ENCODE results near the gene PRDM11.

The PRDM11 gene

DNA sequence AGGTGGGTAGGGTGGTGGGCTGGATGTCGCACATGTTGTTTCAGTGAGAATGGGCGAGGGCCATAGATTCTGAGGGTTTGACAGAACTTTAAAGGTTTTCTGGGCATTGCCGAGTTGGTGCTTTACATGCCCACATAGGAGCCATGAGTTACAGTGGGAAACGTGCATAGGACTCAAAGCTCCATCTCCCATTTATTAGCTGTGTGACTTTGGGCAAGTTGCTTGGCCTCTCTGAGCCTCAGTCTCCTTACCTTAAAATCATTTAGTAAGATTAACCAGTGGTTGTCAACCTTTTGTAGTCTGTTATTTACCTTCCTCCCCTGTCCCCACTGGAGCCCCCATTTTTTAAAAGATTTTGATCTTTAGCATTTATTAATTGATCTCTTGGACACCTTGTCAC lies 72.3 kb downstream of the PRDM11 start:
- Mint-ChIP-seq H3K27me3 (ENCODE audit: low read depth) (no peaks in the 10 kb centered on the region), H3K9me3 (no peaks in the 10 kb centered on the region), H3K36me3 (ENCODE audit: low read depth) (peaks cover 41% of the 10 kb centered on the region), H3K27ac (no peak overlapping the region), H3K4me1 (no peaks in the 10 kb centered on the region), H3K4me3 (no peak overlapping the region)
- TF ChIP-seq, protein P1, sequence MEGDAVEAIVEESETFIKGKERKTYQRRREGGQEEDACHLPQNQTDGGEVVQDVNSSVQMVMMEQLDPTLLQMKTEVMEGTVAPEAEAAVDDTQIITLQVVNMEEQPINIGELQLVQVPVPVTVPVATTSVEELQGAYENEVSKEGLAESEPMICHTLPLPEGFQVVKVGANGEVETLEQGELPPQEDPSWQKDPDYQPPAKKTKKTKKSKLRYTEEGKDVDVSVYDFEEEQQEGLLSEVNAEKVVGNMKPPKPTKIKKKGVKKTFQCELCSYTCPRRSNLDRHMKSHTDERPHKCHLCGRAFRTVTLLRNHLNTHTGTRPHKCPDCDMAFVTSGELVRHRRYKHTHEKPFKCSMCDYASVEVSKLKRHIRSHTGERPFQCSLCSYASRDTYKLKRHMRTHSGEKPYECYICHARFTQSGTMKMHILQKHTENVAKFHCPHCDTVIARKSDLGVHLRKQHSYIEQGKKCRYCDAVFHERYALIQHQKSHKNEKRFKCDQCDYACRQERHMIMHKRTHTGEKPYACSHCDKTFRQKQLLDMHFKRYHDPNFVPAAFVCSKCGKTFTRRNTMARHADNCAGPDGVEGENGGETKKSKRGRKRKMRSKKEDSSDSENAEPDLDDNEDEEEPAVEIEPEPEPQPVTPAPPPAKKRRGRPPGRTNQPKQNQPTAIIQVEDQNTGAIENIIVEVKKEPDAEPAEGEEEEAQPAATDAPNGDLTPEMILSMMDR (IDR thresholded peaks at IDR 0.05; ENCODE audit: unreplicated experiment in 3 of 3): no peak

DNA sequence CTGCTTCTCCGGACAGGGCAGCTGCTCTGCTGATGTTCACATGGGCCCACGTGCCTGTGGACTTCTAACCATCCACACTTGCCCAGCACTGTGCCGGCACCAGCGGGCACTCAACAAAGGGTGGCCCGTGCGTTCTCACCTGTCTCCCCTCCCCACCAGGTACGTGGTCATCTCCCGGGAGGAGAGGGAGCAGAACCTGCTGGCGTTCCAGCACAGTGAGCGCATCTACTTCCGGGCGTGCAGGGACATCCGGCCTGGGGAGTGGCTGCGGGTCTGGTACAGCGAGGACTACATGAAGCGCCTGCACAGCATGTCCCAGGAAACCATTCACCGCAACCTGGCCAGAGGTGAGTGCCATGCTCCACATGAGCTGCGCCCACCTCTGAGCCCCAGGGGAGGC lies 73.0 kb downstream of the PRDM11 start:
- Mint-ChIP-seq H3K9me3 (no peaks in the 10 kb centered on the region), H3K27me3 (ENCODE audit: low read depth) (no peaks in the 10 kb centered on the region), H3K4me3 (no peak overlapping the region), H3K27ac (no peak overlapping the region), H3K36me3 (ENCODE audit: low read depth) (peaks cover 47% of the 10 kb centered on the region), H3K4me1 (no peaks in the 10 kb centered on the region)
- TF ChIP-seq, protein P1 (IDR thresholded peaks at IDR 0.05; ENCODE audit: unreplicated experiment in 3 of 3): no peak

DNA sequence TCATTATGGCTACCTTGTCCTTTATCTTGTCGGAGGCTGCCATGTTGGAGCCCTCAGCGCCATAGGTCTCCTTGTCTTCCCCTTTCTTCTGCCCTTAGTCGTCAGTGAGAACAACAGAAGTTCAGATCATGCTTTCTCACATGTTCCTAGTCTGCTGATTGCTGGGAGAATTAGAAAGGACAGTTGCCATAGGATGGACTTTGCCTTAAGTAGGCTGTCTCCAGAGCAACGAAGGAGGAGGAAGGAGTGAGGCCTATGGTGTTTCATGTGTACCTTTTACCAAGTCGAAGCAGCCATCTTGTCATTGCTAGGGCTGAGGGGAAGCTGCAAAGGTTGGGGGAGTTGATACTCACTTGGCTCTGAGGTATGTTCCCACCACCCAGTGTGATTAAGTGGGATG lies 77.1 kb downstream of the PRDM11 start:
- Mint-ChIP-seq H3K27ac (no peak overlapping the region), H3K36me3 (ENCODE audit: low read depth) (peaks cover 81% of the 10 kb centered on the region)

DNA sequence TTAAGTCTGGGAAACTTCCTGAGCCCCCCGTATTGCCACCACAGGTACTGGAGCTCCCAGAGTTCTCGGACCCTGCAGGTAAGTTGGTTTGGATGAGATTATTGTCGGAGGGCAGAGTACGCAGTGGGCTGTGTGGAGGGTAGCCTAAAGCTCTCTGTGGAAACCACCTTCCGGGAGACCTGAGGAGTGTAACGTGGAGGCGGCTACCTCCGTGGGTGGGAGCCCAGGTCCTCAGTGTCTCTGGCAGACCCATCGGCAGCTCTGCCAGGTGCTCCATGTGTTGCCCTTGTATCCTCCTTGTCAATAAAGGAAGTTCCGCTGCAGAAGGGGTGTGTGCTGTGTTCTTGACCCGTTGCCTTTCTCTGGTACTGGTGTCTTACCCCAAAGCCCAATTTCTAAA lies 78.3 kb downstream of the PRDM11 start:
- Mint-ChIP-seq H3K4me1 (no peaks in the 10 kb centered on the region), H3K27ac (no peak overlapping the region), H3K36me3 (ENCODE audit: low read depth) (peaks cover 85% of the 10 kb centered on the region), H3K4me3 (no peak overlapping the region), H3K27me3 (ENCODE audit: low read depth) (no peaks in the 10 kb centered on the region), H3K9me3 (no peaks in the 10 kb centered on the region)
- TF ChIP-seq, protein P1 (IDR thresholded peaks at IDR 0.05; ENCODE audit: unreplicated experiment in 3 of 3): no peak

More for the DNA sequence above, 77.1 kb downstream of the PRDM11 start:
- no peaks in the 10 kb centered on the region for H3K9me3 Mint-ChIP-seq
- H3K27me3 Mint-ChIP-seq (ENCODE audit: low read depth): no peaks in the 10 kb centered on the region
- TF ChIP-seq, protein P1 (IDR thresholded peaks at IDR 0.05; ENCODE audit: unreplicated experiment in 3 of 3): no peak
- H3K4me1 Mint-ChIP-seq: no peaks in the 10 kb centered on the region
- no peak overlapping the region for H3K4me3 Mint-ChIP-seq

DNA sequence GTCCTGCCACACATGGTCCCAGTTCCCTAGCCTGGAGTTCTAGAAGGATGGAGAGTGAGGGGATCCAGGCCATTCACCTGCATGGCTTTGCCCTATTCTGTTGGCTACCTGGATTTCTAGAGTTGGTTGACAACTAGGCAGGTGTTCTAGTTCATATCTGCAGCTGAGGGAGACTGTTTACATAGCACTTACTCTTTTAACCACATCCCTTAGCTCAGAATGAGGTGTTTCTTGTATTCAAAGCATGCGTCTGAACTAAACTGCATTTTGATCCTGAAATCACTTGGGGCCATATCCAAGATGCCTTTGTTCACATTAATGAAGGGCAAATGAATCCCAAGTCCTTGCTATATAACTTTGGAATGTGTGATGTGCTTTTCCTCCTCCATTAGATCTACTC lies 78.8 kb downstream of the PRDM11 start:
- no peaks in the 10 kb centered on the region for H3K4me1 Mint-ChIP-seq
- no peak overlapping the region for H3K27ac Mint-ChIP-seq
- TF ChIP-seq, protein P1 (IDR thresholded peaks at IDR 0.05; ENCODE audit: unreplicated experiment in 3 of 3): no peak
- H3K36me3 Mint-ChIP-seq (ENCODE audit: low read depth): peaks cover 80% of the 10 kb centered on the region
- no peak overlapping the region for H3K4me3 Mint-ChIP-seq
- no peaks in the 10 kb centered on the region for H3K9me3 Mint-ChIP-seq
- no peaks in the 10 kb centered on the region for H3K27me3 Mint-ChIP-seq (ENCODE audit: low read depth)

DNA sequence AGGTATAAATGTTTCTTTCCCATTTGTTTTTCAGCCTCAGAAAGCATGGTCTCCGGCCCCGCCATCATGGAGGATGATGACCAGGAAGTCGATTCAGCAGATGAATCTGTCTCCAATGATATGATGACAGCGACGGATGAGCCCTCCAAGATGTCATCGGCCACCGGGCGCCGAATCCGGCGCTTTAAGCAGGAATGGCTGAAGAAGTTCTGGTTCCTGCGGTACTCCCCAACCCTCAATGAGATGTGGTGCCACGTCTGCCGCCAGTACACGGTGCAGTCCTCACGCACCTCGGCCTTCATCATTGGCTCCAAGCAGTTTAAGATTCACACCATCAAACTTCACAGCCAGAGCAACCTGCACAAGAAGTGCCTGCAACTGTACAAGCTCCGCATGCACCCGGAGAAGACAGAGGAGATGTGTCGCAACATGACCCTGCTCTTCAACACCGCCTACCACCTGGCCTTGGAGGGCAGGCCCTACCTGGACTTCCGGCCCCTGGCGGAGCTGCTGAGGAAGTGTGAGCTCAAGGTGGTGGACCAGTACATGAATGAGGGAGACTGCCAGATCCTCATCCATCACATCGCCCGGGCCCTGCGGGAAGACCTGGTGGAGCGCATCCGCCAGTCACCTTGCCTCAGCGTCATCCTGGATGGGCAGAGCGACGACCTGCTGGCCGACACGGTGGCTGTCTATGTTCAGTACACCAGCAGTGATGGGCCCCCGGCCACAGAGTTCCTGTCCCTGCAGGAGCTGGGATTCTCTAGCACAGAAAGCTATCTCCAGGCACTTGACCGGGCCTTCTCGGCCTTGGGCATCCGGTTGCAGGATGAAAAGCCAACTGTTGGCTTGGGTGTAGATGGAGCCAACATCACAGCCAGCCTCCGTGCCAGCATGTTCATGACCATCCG lies 79.8 kb downstream of the PRDM11 start:
- H3K9me3 Mint-ChIP-seq: no peaks in the 10 kb centered on the region
- H3K27ac Mint-ChIP-seq: no peak overlapping the region
- H3K4me1 Mint-ChIP-seq: no peaks in the 10 kb centered on the region
- TF ChIP-seq, protein P1 (IDR thresholded peaks at IDR 0.05; ENCODE audit: unreplicated experiment in 3 of 3): no peak
- H3K27me3 Mint-ChIP-seq (ENCODE audit: low read depth): no peaks in the 10 kb centered on the region
- H3K36me3 Mint-ChIP-seq (ENCODE audit: low read depth): peaks cover 70% of the 10 kb centered on the region
- no peak overlapping the region for H3K4me3 Mint-ChIP-seq
